Hematopoietic multipotent progenitor cell treated with erythropoietin and hydrocortisone succinate and interleukin-3 and kit ligand, for 6 days (in vitro differentiated cells): ENCODE measurements around the gene NRG4.
"Not testable (repeated sequence)": the region's sequence is repeated elsewhere in the genome, so short reads cannot be mapped to it uniquely, and the experiment has no call there.

Source experiments
- DNase-seq: peaks from one replicate; pipeline ENCODE4 v3.0.0-alpha.2; 2015

Gene NRG4

DNA sequence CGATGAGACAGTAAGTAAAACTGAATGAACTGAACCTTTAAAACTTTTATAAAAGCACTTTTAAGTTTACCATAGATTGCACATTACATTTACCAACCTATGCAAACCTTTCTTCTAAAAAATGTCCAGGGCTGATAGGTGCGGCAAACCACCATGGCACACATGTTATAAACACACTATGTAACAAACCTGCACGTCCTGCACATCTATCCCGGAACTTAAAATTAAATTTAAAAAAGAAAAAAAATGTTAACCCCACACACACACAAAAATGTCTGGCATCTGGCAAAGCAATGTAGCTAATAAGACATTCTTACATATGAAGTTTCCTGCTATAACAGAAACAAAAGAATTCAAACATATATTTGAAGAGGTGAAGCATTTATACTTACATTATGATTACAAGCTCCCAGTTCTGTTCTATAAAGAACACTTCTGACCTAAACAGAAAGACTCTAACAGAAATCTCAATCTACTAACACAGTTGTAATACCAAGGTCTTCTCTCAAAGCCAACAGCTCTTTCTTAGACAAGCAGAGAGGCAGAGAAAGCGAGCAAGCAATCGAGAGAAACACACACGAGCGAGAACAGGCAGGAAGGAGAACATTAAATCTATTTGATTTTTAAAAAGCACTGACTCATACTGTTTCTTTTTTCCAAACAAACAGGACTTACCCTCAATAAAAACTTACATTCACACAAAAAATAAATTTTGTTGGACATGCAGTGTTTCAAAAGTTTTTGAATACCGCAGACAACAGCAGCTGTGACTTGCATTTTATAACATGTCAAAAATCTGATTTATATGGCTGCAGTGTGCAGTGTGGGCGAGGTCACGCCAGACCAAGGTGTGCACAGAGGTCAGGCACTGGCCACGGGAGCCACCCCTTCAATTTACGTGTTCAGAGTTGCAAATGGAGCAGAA is at the start of gene NRG4:
TSS of gene NRG4 (minus strand) at position 798 of the 925 bp plus-strand sequence. CDS start 1,194 bp downstream, outside the sequence.
- peak; percentile 9 for DNase-seq

DNA sequence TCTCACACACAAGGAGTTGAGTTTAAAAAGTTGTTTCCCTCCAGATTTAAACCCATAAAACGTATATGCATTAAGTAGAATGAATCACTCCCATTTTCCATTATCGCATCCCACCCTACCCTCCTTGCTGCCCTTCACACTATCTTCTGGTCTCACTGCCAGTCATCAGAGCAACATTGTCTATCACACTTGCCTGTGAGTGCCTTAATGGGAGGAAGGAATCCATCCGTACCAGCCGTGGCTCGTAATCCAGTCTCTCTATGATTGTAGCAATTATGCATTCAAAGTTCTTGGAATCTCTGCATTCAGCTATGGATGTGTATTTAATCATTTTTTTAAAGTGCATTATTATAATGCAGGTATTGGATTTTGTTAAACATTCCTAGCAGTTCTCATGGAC is 49.5 kb upstream of the NRG4 start:
- DNase-seq = no peak

DNA sequence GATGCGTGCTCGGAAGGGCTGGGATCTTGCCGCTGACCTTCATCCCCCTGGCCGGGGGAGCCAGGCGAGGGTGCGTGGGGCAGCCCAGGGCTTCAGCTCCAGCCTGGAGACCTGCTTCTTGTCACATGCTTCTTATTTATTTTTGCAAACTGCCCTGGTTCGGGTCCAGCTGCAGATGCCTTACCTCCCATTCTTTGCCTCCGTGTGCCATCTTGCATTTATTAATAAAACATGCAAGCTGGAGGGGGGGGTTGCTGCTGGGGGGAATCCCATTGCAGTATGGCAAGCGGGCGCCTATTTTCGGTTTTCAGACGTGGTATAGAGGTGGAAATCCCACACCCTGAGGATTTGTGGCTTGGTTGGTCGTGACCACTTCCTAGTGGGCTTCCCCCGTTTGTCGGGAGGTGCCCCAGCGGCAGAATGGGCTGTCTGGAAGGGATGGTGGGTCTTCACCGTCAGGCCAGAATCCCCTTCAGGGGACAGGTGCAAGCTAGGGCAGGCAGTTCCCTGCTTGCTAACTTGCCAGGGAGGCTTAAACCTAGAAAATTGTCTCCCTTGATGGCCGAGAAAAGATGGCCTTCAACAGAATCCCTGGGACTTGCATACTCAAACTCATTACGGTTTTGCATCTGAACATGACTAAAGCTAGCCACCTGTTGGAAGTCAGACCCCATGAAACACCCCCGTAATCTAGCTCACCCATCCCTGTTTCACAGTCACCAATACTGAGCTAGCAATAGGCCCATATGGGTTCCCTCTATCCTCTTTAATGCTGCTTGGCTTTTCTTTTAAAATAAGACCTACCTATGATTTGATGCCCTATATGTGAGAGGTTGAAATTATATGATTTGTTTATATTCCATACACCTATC is 48.1 kb upstream of the NRG4 start:
- DNase-seq = peak; percentile 13

DNA sequence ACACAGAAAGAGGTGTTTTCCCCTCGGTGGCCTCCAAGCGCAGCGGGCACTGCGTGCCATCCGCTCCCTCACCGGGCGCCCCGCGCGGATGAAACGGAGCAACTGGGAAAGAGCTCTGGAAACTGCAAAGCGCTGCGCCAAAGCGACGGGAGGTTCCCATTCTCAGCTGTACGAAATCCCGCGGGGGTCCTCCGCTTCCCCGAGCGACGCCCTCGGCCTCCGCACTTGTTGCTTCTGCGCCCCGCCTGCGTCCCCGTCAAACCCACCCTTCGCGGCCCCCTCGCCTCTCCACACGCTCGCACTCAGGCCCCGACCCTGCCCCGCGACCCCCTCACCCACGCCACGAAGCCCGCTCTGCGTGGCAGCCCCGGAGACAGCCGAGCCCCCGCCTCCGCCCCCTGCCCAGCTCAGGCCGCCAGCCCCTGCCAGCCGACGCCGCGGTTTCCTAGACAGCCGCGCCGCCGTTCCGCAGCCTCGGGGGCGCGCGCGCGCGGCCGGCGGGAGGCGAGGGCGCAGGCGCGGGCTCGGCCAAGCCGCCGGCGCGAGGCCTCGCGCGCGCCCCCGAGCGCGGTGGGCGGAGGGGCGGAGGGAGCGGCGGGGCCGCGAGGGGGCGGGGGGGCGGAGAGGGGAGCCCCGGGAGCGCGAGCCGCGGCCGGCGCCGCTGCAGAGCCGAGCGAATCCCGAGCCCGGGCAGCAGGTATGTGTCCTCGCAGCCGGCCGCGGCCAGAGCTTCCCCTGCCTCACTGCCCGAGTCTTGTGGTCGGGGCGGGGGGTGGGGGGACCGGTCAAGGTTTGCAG is 47.3 kb upstream of the NRG4 start, which contains the start of gene TMEM266:
TSS of gene TMEM266 (plus strand) at position 666 of the 798 bp plus-strand sequence. CDS start 74,279 bp downstream, outside the sequence.
- peak; percentile 52 for DNase-seq

- peak; percentile 49 for DNase-seq
Observed at GRCh38 chr15:76058714-76059319, 46.6 kb upstream of the NRG4 start.

GRCh38 chr15:76057332-76058000 is 45.2 kb upstream of the NRG4 start:
- DNase-seq = peak; percentile 83

DNA sequence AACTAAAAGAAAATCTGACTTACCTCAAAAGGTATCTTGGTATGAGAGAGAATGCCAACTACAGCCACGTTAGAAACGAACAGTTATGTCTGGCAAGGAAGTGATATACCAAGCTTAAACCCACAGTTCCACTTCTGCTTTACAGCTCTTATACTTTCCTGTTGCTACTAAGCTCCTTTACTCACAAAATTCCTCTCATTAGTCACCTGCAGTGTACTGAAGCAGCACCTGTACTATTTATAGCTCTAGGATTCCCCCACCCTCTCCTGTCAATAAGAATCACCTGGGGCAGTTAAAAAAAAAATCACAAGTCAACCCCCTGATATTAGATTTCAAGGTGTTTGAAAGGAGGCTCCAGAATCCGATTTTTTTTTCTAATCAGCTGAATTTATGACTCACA is 44.7 kb upstream of the NRG4 start:
- DNase-seq = peak; percentile 43

DNA sequence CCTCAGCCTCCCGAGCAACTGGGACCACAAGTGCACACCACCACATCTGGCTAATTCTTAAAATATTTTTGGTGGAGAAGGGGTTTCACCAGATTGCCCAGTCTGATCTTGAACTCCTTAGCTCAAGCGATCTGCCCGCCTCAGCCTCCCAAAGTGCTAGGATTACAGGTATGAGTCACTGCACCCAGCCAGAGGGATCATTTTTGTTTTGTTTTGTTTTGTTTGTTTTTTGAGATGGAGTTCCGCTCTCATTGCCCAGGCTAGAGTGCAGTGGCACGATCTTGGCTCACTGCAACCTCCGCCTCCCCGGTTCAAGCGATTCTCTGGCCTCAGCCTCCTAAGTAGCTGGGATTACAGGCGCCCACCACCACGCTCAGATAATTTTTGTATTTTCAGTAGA is 42.0 kb upstream of the NRG4 start:
- not testable (repeated sequence) for DNase-seq

DNA sequence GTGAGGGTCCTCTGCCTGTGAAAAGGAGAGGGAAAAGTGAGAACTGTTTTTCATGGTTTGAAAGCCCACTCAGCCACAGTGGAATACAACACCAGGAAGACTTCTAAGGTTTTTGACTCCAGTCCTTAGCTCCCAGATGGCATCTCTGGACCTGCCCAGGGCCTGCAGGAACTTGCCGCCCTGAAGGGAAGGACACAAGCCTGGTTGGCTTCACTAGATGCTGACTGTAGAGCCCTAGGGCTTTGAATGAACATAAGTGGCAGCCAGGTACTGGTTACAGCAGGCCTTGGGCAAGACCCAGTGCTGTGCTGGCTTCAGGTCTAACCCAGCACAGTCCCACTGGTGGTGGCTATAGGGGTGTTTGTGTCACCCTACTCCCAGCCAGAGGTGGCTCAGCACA is 26.3 kb upstream of the NRG4 start:
- DNase-seq = no peak

- DNase-seq = no peak
Observed at GRCh38 chr15:76035593-76035992, 23.4 kb upstream of the NRG4 start.

DNA sequence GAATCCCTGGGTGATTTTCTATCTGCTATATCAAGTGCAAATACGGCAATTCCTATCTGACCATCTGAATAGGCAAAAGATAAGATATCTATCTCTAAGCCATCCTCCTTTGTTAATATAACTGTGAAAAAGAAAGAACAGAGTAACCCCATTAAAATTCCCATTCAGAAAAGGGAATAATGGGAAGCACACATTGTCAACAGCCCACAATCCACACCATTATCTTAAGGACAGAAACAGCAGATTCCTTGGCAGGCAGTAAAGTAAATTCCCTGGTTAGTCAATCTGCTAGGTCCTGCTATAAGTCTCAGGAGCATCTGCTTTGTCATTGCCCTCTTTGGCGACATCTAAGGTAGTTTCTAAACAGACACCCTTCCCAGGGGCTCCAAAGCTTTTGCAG is 21.9 kb upstream of the NRG4 start:
- no peak for DNase-seq

GRCh38 chr15:76033438-76033837 is 21.2 kb upstream of the NRG4 start:
- DNase-seq = no peak

GRCh38 chr15:76032046-76032445 is 19.8 kb upstream of the NRG4 start:
- DNase-seq = no peak

GRCh38 chr15:76024021-76024768 is 12.0 kb upstream of the NRG4 start:
- no peak for DNase-seq

DNA sequence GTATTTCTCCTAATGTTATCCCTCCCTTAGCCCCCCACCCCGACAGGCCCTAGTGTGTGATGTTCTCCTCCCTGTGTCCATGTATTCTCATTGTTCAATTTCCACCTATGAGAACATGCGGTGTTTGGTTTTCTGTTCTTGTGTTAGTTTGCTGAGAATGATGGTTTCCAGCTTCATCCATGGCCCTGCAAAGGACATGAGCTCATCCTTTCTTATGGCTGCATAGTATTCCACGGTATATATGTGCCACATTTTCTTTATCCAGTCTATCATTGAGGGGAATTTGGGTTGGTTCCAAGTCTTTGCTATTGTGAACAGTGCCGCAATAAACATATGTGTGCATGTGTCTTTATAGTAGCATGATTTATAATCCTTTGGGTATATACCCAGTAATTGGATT is 1.2 kb upstream of the NRG4 start:
- not testable (repeated sequence) for DNase-seq

DNA sequence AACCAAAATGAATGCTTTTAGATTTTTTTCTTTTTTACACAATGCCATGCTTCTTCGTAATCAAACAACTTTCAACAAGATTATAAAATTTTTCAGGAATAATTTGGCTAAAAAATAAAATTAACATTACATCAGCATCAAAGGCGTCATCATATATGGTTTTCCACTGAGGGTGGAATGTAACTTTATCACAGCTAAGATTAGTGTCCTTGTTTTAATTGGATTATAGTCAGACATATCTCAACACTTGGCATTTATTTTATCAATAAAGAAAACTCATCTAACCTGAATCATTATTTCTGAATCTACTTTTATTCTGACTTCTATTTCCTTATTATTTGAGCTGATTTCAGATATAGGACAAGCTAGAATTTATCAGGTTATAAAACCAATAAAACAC is 1.6 kb downstream of the NRG4 start:
- no peak for DNase-seq

GRCh38 chr15:76006136-76006778 is 6.0 kb downstream of the NRG4 start:
- DNase-seq = peak; percentile 57

GRCh38 chr15:76003364-76003763 is 8.9 kb downstream of the NRG4 start:
- no peak for DNase-seq

DNA sequence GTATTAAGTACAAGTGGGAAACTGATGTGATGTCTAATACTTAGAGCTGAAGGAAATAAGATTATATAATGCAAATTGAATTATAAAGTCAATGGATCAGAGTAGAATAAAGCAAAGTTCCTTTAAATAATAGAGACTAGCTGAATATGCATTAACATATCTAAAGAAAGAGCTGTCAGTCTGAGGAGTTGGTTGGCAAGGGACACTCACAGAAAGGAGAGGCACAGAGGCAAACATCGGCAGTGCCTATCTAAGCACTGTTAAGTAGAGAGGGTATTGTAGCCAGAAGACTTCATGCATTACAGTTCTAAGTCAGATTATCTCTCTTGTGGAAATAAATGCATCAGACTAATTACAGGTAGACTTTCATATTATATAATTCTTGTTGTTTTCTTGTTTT is 16.6 kb downstream of the NRG4 start:
- DNase-seq = no peak

GRCh38 chr15:75994220-75994619 is 18.0 kb downstream of the NRG4 start:
- DNase-seq = no peak
